HG03039 (cell line): ENCODE results near the gene MMP14.

Experiments
- ATAC-seq: cut with Tn5 transposase; IDR thresholded peaks from one replicate; pipeline ENCODE4 v1.9.1; 2021; ENCODE audit warnings: mild to moderate bottlenecking, moderate library complexity; ENCODE audit not compliant: unreplicated experiment

The MMP14 gene

DNA sequence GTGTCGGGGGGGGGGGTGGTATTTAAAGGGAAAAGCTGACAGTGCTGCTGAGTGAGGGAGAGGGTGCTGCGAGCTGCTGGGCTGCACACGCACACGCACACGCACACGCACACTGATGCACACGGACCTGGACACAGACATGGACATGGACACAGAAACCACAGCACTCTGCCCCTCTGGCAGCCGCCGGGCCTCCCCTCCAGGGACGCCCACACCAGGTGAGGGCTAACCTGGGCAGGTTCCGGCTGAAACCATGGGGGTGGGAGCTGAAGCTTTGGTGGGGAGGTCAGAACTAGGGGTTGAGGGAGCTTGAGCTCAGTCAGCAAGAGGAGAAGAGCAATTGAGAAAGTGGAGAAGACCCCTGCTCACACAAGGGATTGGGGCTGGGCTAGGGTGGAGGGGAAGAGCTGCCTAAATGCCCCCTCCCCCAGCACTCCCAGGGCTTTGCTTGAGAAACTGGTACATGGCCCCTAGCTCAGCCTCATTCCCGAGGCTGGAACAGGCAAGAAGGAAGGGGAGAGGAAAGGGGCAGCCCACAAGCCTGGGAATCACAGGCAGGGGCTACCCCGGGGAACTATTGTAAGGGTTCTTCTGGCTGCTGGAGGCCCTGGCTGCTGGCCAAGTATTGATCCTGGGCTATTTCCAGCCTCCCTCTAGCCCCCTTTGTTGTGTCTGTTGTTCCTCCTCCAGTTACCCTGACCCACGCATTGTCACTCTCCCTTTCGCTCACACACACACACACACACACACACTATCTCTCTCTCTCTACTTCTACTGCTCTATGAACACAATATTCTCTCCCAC is 47.0 kb downstream of the MMP14 start, which contains the start of gene REM2:
REM2 (plus strand) TSS at position 50 of the 804 bp plus-strand sequence; CDS start at position 116, 66 bp downstream.
- ATAC-seq = no peak

DNA sequence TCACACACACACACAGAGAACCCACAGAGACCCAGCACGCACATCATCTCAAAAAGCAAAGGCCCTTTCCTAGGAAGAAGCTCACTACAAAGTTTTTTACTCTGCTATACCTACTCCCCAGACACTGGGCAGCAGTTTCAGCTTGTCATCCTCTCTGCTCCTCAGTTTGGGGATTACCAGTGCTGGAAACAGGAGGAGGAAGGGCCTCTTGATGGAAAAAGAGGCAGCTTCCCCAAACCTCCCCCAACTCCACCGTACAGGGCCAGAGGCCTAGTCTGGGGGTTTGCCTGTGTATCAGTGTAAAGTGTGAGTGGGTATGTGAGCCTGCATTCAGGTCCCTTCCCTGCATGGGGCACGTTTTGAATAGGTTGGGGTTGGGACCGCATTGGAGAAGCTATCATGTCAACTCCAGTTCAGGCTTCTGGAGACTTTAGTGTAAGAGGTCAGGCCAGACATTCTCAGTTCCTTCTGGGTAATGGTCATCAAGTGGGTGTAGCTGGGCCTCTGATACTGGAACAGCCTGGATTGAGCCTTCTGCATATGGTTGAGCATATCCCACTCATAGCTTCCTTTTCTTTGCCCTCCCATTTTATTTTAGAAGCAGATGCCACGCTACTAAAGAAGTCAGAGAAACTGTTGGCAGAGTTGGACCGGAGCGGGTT is 47.8 kb downstream of the MMP14 start:
- ATAC-seq = no peak

DNA sequence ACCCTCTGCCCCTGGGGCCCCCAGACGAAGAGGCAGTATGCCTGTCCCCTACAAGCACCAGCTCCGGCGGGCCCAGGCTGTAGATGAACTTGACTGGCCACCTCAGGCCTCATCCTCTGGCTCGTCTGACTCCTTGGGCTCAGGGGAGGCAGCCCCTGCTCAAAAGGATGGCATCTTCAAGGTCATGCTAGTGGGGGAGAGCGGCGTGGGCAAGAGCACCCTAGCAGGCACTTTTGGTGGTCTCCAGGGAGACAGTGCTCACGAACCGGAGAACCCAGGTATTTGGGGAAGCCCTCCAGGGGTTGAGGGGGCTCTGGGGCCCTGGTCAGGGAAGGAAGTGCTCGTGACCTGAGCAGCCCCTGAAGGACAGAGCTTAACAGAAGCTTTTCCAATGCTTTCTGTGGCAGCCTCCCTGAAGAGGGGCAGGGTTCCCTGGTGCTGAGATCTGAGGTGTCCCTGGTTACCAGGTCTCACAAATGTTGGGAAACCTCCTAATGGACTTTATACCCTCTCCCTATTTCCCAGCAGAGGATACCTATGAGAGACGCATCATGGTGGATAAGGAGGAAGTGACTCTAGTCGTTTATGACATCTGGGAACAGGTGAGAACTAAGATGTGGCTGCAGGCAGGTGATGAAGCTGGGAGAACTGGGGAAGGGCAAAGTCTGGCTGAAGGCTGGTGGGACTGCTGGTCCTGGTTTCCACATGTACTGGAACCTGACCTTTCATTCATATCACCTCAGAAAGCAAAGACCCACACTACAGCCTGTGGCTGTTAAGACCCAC is 48.5 kb downstream of the MMP14 start:
- ATAC-seq = no peak

DNA sequence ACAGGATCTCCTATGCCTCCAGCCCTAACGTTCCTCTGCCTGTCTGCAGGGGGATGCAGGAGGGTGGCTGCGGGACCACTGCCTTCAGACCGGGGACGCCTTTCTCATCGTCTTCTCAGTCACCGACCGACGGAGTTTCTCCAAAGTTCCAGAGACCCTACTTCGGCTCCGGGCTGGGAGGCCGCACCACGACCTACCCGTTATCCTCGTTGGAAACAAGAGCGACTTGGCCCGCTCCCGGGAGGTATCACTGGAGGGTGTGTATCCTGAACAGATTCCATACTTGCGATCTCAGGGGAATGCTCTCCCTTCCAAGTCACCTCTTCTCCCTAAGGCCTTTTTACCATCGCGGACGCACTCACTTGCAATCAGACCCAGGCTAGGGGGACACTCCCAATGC is 49.6 kb downstream of the MMP14 start:
- ATAC-seq = no peak

DNA sequence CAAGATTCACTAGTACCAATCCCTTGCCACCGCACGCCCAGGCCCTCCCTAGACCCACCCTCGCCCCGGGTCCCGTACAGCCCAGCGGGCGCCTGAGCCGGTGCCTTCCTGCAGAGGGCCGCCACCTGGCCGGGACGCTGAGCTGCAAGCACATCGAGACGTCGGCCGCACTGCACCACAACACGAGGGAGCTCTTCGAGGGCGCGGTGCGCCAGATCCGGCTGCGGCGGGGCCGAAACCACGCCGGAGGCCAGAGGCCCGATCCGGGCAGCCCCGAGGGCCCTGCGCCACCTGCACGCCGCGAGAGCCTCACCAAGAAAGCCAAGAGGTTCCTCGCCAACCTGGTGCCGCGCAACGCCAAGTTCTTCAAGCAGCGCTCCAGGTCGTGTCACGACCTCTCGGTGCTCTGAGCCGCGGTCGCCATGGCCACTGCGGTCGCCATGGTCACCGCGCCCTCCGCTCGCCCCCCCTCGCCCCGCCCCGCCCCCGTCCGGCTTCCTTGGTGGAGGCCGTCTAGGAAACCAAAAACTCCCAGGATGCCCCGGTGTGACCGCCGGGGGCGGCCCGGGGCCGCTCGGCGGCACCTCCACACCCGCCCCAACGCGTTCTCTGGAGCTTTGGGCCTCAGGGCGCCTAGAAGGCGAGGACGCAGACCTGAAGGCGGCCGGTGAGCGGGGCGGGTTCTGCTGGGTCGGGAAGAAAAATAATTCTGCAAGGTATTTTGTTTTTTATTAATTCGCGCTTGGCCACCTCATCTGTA is 50.3 kb downstream of the MMP14 start:
- peak; percentile 47 for ATAC-seq

DNA sequence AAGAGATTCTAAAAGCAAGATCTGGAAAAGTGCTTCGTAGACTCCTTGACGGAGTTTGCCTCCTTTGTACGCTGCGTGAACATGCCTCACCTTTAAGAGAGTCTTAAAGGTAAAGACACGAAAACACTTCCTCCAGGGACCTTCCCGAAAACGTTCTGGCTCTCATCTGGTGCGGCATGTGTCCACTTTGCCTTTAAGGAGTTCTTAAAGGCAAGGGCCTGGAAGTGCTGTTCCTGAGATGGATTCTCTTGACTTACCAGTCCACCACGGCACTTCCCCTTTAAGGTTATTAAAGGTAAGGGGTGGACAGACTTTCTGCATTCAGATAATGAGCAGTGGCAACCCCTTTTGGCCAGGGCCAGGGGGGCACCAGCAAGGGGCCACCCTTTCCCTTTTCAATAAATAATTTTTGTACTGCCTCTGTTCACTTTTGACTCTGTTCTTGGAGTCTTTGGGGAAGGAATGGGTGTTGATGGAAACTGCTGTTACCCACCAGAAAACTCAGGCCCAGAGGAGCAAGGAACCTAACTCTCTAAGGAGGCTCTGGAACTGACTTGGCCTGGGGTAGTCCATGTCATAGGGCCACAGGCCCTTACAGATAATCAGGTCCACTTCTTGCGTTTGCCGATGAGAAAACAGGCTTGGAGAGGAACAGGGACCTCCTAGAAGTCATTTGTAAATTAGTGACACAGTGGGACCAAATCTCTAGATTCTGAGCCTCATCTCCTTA is 51.0 kb downstream of the MMP14 start:
- ATAC-seq = peak; percentile 33

DNA sequence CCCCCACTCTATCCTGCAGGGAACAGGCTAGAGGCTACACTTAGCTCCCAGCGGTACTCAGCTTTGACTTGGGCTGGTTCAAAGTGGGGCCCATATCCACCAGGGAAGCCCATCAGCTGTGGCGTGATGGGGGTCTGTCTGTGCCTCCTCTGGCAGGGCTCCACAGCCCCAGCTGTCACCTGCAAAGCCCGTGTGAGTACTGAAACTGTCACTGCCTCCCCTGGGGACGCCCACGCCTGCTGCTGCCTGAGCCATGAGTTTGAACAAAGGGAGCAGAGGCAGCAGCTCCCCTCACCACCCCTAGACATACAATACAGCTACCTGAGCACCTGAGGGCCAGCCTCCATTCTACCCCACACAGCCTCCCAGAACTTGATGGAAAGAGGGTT is 51.6 kb downstream of the MMP14 start:
- ATAC-seq = no peak

DNA sequence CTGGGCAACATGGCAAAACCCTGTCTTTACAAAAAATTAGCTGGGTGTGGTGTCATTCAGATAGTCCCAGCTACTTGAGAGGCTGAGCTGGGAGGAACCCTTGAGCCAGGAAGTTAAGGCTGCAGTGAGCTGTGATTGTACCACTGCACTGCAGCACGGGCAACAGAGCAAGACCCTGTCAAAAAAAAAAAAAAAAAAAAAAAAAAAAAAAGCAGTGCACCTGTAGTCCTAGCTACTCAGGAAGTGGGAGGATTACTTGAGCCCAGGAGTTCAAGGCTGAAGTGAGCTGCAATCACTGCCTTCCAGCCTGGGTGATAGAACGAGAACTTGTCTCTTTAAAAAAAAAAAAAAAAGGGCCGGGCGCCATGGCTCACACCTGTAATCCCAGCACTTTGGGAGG is 52.3 kb downstream of the MMP14 start:
- ATAC-seq = no peak

DNA sequence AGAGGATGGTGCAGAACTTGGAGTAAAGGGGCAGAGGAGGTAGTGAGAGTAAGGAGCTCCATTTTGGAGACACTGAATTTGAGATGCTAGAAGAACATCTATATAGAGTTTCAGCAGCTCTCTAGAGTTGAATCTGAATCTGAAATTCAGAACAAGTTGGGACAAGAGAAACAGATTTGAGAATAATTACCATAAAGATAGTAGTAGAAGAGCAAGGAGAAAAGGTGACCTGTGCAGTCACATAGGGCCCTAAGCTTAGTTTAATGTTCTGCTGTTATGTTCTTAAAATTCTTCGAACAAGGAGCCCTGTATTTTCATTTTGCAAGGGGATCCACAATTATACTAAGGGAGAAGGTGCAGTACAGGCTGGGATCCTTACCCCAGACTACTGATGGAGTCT is 54.0 kb downstream of the MMP14 start:
- no peak for ATAC-seq

DNA sequence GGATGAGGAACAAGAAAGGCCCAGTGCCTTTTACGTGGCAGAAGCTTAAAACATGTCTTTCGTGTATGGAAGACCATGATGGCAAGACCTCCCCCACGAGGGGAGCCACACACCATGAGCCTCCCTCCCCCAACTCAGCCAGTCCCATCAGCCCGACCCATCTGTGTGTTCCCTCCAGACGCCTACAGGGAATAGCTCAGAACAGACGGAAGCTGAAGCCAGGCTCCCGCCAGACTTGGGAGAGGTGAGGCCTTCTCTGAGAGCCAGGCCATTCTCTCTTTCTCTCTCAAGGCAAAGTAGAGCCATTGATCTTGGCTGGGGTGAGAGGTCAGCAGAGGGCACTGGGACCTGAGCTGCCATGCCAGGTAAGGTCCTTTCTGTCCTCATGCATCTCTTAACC is 56.1 kb downstream of the MMP14 start:
- no peak for ATAC-seq

DNA sequence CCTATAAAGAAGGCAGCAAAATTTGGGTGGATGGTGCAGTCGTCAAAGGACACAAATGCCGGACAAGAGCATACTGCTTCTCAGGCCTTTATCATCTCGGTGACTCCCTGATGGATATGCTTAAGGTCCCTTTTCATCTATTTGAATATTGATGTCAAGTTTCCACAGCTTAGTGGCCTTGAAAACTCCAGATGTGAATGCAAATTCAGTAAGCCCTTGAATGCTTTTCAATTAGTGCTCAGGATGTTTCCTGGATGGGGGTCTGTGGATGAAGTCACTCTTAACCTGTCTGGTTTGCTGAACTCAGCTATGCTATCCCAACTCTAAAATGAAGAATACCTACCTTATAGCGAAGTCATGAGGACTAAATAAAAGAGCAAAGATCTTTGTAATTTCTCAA is 57.3 kb downstream of the MMP14 start:
- ATAC-seq = no peak

DNA sequence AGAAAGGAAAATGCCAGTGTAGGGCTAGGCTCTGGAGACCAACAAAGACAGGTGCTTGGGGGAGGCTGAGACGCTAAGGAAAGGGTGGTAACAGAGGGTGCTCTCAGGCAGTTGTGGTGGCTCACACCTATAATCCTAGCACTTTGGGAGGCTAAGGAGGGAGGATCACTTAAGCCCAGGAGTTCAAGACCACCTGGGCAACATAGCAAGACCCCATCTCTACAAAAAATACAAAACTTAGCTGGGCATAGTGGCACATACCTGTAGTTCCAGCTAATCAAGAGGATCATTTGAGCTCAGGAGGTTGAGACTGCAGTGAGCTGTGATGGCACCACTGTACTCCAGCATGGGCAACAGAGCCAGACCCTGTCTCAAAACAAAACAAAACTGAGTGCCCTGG is 59.0 kb downstream of the MMP14 start:
- no peak for ATAC-seq

DNA sequence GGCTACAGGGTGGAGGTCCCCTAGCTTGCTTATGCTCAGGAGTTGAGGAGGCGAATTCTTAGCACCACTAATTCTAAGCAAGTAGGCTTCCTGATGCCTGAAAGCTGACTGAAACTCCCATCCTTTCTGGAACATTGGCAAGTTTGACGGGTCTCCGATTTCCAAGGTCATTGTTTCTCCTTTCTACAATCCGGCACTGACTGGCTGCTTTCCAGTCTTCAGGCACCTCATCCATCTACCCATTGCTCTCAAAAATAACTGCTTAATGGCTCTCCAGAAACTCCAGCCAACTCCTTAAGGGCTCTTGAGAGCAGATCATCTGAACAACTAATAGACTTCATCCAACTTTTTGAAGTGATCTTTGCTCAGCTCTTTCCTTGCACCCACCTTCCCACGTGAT is 60.0 kb downstream of the MMP14 start:
- no peak for ATAC-seq

DNA sequence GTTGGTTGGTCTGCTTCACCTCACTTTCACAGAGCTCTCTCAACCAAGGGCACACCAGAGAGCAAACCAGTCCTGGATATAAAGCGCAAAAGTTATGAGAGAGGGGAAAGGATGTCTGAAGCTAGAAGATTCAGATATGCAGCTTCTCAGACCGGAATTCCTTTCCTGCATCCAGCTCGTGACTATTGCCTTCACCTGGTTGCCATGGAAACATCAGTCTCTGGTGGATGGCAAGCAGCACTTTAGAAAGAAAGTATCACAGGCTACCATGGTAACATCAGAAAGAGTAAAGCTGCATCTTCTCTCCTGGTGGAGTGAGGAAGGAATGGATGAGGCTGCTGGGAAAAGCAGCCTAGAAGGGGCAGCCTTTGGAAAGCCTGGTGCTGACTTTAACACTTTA is 60.4 kb downstream of the MMP14 start:
- ATAC-seq = no peak

DNA sequence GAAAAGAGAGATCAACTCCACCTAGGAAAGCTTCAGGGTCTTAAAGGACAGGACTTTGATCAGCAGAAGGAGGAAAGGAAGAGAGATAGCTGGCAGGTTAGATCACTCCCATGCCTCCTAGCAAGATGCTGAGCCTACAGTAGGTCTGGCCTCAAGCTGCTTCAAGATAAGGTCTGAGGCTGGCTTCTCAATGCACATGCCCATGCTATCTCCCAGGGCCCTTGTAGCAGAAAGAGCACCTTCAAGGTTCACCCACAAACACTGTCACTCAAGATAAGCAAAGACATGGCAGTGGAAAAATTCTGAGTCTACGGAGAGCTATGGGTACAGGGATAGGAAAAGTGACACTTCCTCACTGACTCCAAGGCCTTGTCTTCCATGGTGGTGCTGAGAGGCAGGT is 61.0 kb downstream of the MMP14 start:
- no peak for ATAC-seq
